ENCODE results near the gene SGO2.

Gene SGO2

GRCh38 chr2:200618054-200618419, 92.0 kb downstream of the SGO2 start:
- DNase-seq = no peak
- Histone ChIP-seq H2AFZ (ENCODE audit: insufficient read depth, low read length, poor library complexity) (no peak overlapping the region), H4K91ac (ENCODE audit: low read depth, low read length) (no peak overlapping the region), H3K23ac (ENCODE audit: low read length) (no peak overlapping the region), H4K8ac (ENCODE audit: low read depth, low read length) (no peak overlapping the region), H2AK5ac (ENCODE audit: low read length) (no peak overlapping the region), H3K4me2 (ENCODE audit: low read length) (no peak overlapping the region), H3K27ac (ENCODE audit: low read depth, low read length) (no peak overlapping the region), H3K79me2 (ENCODE audit: control insufficient read depth, insufficient read depth, low read length, poor library complexity) (no peaks in the 10 kb centered on the region), H3K9ac (ENCODE audit: low read length) (no peak overlapping the region), H3K79me1 (ENCODE audit: low read length) (no peaks in the 10 kb centered on the region), H3K4me1 (ENCODE audit: control insufficient read depth in 1 of 2, insufficient read depth in 2 of 2, low read length in 2 of 2) (no peaks in the 10 kb centered on the region), H4K12ac (ENCODE audit: low read depth, low read length) (no peak overlapping the region), H2BK5ac (ENCODE audit: low read depth, low read length, poor library complexity) (no peak overlapping the region), H3K36me3 (ENCODE audit: control insufficient read depth in 1 of 2, insufficient read depth in 2 of 2, low read length in 2 of 2) (no peaks in the 10 kb centered on the region), H3K4me3 (ENCODE audit: low read depth, low read length) (no peak overlapping the region), H3K27me3 (ENCODE audit: insufficient read depth, low read length) (no peaks in the 10 kb centered on the region), H2BK120ac (ENCODE audit: insufficient read depth, low read length, poor library complexity) (no peak overlapping the region), H3K14ac (ENCODE audit: low read length) (no peak overlapping the region), H3K18ac (ENCODE audit: low read length) (no peak overlapping the region), H2BK12ac (ENCODE audit: low read length) (no peak overlapping the region), H3K4ac (ENCODE audit: low read depth, low read length) (no peak overlapping the region), H3K9me3 (ENCODE audit: insufficient read depth, low read depth, low read length) (no peaks in the 10 kb centered on the region)
- no CpG with 5 or more reads among the region's 3 CpGs for whole genome bisulfite sequencing (ENCODE audit: extremely low coverage, insufficient coverage, insufficient read length)

GRCh38 chr2:200618590-200619021, 92.6 kb downstream of the SGO2 start:
- Histone ChIP-seq H3K9me3 (ENCODE audit: insufficient read depth, low read depth, low read length) (no peaks in the 10 kb centered on the region), H3K4ac (ENCODE audit: low read depth, low read length) (no peak overlapping the region), H2BK12ac (ENCODE audit: low read length) (no peak overlapping the region), H3K9ac (ENCODE audit: low read length) (no peak overlapping the region), H3K27me3 (ENCODE audit: insufficient read depth, low read length) (no peaks in the 10 kb centered on the region), H4K12ac (ENCODE audit: low read depth, low read length) (no peak overlapping the region), H2BK5ac (ENCODE audit: low read depth, low read length, poor library complexity) (no peak overlapping the region), H2AFZ (ENCODE audit: insufficient read depth, low read length, poor library complexity) (no peak overlapping the region), H3K79me1 (ENCODE audit: low read length) (no peaks in the 10 kb centered on the region), H3K79me2 (ENCODE audit: control insufficient read depth, insufficient read depth, low read length, poor library complexity) (no peaks in the 10 kb centered on the region), H4K8ac (ENCODE audit: low read depth, low read length) (no peak overlapping the region), H4K91ac (ENCODE audit: low read depth, low read length) (no peak overlapping the region), H3K4me1 (ENCODE audit: control insufficient read depth in 1 of 2, insufficient read depth in 2 of 2, low read length in 2 of 2) (no peaks in the 10 kb centered on the region), H3K4me3 (ENCODE audit: low read depth, low read length) (no peak overlapping the region), H3K36me3 (ENCODE audit: control insufficient read depth in 1 of 2, insufficient read depth in 2 of 2, low read length in 2 of 2) (no peaks in the 10 kb centered on the region), H3K4me2 (ENCODE audit: low read length) (no peak overlapping the region), H3K14ac (ENCODE audit: low read length) (no peak overlapping the region), H3K27ac (ENCODE audit: low read depth, low read length) (no peak overlapping the region), H3K23ac (ENCODE audit: low read length) (no peak overlapping the region), H2BK120ac (ENCODE audit: insufficient read depth, low read length, poor library complexity) (no peak overlapping the region), H3K18ac (ENCODE audit: low read length) (no peak overlapping the region), H2AK5ac (ENCODE audit: low read length) (no peak overlapping the region)
- WGBS (ENCODE audit: extremely low coverage, insufficient coverage, insufficient read length) = no CpG with 5 or more reads among the region's 3 CpGs
- DNase-seq = no peak

- no peak for DNase-seq
- Histone ChIP-seq H3K27me3 (ENCODE audit: insufficient read depth, low read length) (no peaks in the 10 kb centered on the region), H2BK5ac (ENCODE audit: low read depth, low read length, poor library complexity) (no peak overlapping the region), H3K79me2 (ENCODE audit: control insufficient read depth, insufficient read depth, low read length, poor library complexity) (no peaks in the 10 kb centered on the region), H3K36me3 (ENCODE audit: control insufficient read depth in 1 of 2, insufficient read depth in 2 of 2, low read length in 2 of 2) (no peaks in the 10 kb centered on the region), H3K9ac (ENCODE audit: low read length) (no peak overlapping the region), H3K4me1 (ENCODE audit: control insufficient read depth in 1 of 2, insufficient read depth in 2 of 2, low read length in 2 of 2) (no peaks in the 10 kb centered on the region), H4K8ac (ENCODE audit: low read depth, low read length) (no peak overlapping the region), H3K27ac (ENCODE audit: low read depth, low read length) (no peak overlapping the region), H3K18ac (ENCODE audit: low read length) (no peak overlapping the region), H3K23ac (ENCODE audit: low read length) (no peak overlapping the region), H3K4me3 (ENCODE audit: low read depth, low read length) (no peak overlapping the region), H2BK12ac (ENCODE audit: low read length) (no peak overlapping the region), H3K79me1 (ENCODE audit: low read length) (no peaks in the 10 kb centered on the region), H3K4me2 (ENCODE audit: low read length) (no peak overlapping the region), H3K14ac (ENCODE audit: low read length) (no peak overlapping the region), H3K4ac (ENCODE audit: low read depth, low read length) (no peak overlapping the region), H3K9me3 (ENCODE audit: insufficient read depth, low read depth, low read length) (no peaks in the 10 kb centered on the region), H2AK5ac (ENCODE audit: low read length) (no peak overlapping the region), H4K91ac (ENCODE audit: low read depth, low read length) (no peak overlapping the region), H4K12ac (ENCODE audit: low read depth, low read length) (no peak overlapping the region), H2BK120ac (ENCODE audit: insufficient read depth, low read length, poor library complexity) (no peak overlapping the region), H2AFZ (ENCODE audit: insufficient read depth, low read length, poor library complexity) (no peak overlapping the region)
- no CpG with 5 or more reads among the region's 2 CpGs for WGBS (ENCODE audit: extremely low coverage, insufficient coverage, insufficient read length)
These were observed 93.3 kb downstream of the SGO2 start for GRCh38 chr2:200619279-200619678.

GRCh38 chr2:200620606-200621390, 94.8 kb downstream of the SGO2 start:
- no peak overlapping the region for H3K9ac ChIP-seq (ENCODE audit: low read length)
- no peaks in the 10 kb centered on the region for H3K9me3 ChIP-seq (ENCODE audit: insufficient read depth, low read depth, low read length)
- H3K27me3 ChIP-seq (ENCODE audit: insufficient read depth, low read length) = no peaks in the 10 kb centered on the region
- H2BK5ac ChIP-seq (ENCODE audit: low read depth, low read length, poor library complexity) = no peak overlapping the region
- H2AK5ac ChIP-seq (ENCODE audit: low read length) = no peak overlapping the region
- H3K4me3 ChIP-seq (ENCODE audit: low read depth, low read length) = no peak overlapping the region
- no CpG with 5 or more reads among the region's 7 CpGs for WGBS (ENCODE audit: extremely low coverage, insufficient coverage, insufficient read length)
- no peak overlapping the region for H3K14ac ChIP-seq (ENCODE audit: low read length)
- no peaks in the 10 kb centered on the region for H3K36me3 ChIP-seq (ENCODE audit: control insufficient read depth in 1 of 2, insufficient read depth in 2 of 2, low read length in 2 of 2)
- peak in 1 of 2 donors; percentile 2 for DNase-seq
- no peak overlapping the region for H3K27ac ChIP-seq (ENCODE audit: low read depth, low read length)
- H3K79me2 ChIP-seq (ENCODE audit: control insufficient read depth, insufficient read depth, low read length, poor library complexity) = no peaks in the 10 kb centered on the region
- no peak overlapping the region for H2BK120ac ChIP-seq (ENCODE audit: insufficient read depth, low read length, poor library complexity)
- H2BK12ac ChIP-seq (ENCODE audit: low read length) = no peak overlapping the region
- H4K12ac ChIP-seq (ENCODE audit: low read depth, low read length) = no peak overlapping the region
- H3K23ac ChIP-seq (ENCODE audit: low read length) = no peak overlapping the region
- no peaks in the 10 kb centered on the region for H3K79me1 ChIP-seq (ENCODE audit: low read length)
- H3K4ac ChIP-seq (ENCODE audit: low read depth, low read length) = no peak overlapping the region
- H3K4me1 ChIP-seq (ENCODE audit: control insufficient read depth in 1 of 2, insufficient read depth in 2 of 2, low read length in 2 of 2) = no peaks in the 10 kb centered on the region
- no peak overlapping the region for H4K91ac ChIP-seq (ENCODE audit: low read depth, low read length)
- no peak overlapping the region for H3K4me2 ChIP-seq (ENCODE audit: low read length)
- no peak overlapping the region for H3K18ac ChIP-seq (ENCODE audit: low read length)
- H2AFZ ChIP-seq (ENCODE audit: insufficient read depth, low read length, poor library complexity) = no peak overlapping the region
- no peak overlapping the region for H4K8ac ChIP-seq (ENCODE audit: low read depth, low read length)

Measured in trophoblast cell (in vitro differentiated cells and primary cell).